ENCODE data around the gene GCN1.
"Not testable (repeated sequence)": the region's sequence is repeated elsewhere in the genome, so short reads cannot be mapped to it uniquely, and the experiment has no call there.

GCN1 gene

GRCh38 chr12:120204171-120204570 is 9.7 kb upstream of the GCN1 start:
- Histone ChIP-seq H3K4me3 (ENCODE audit: low read length) (no peak overlapping the region), H3K27me3 (ENCODE audit: control insufficient read depth, insufficient read depth, low read length) (no peaks in the 10 kb centered on the region), H3K9ac (ENCODE audit: low read length) (no peak overlapping the region), H3K36me3 (ENCODE audit: control insufficient read depth, insufficient read depth, low read length) (no peaks in the 10 kb centered on the region), H3K9me3 (ENCODE audit: control insufficient read depth, low read length) (no peaks in the 10 kb centered on the region), H3K4me1 (ENCODE audit: control insufficient read depth, insufficient read depth, low read length) (peaks cover 9% of the 10 kb centered on the region)

- Histone ChIP-seq H3K36me3 (ENCODE audit: control insufficient read depth, insufficient read depth, low read length) (peaks cover 5% of the 10 kb centered on the region), H3K4me1 (ENCODE audit: control insufficient read depth, insufficient read depth, low read length) (peaks cover 18% of the 10 kb centered on the region), H3K9ac (ENCODE audit: low read length) (peak overlapping the region; percentile 96), H3K9me3 (ENCODE audit: control insufficient read depth, low read length) (no peaks in the 10 kb centered on the region), H3K4me3 (ENCODE audit: low read length) (peak overlapping the region; percentile 92), H3K27me3 (ENCODE audit: control insufficient read depth, insufficient read depth, low read length) (no peaks in the 10 kb centered on the region)
These were observed 5.9 kb upstream of the GCN1 start for GRCh38 chr12:120200364-120200800.

DNA sequence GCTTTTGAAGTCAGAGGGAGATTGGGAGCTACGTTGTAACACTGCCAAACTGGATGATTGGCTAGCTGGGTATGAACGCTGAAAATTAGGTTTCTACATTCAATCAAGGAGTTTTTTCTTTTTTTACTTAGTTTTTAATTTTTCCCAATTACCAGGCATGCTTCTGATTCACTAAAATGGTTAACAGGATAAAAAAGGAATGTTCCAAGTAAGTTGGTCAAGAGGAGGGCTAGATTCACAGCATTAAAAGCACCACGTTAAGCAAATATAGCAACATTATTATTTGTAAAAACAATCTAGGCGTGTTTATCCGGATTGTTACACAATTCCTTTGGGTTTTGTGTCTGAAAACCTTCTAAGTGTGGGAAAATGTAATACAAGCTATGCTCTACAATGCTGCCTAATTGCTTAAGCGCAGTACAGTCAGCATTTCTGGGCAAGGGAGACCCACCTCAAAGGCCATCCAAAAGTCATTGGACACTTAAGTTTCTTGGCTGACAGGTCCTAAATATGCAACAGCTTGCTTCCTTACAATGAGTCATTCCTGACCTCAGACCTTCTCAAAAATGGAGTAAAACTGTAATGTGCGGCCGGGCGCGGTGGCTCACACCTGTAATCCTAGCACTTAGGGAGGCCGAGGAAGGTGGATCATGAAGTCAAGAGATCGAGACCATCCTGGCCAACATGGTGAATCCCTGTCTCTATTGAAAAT is 5.2 kb upstream of the GCN1 start:
- Histone ChIP-seq H3K4me1 (ENCODE audit: control insufficient read depth, insufficient read depth, low read length) (peaks cover 24% of the 10 kb centered on the region), H3K9me3 (ENCODE audit: control insufficient read depth, low read length) (no peaks in the 10 kb centered on the region), H3K27me3 (ENCODE audit: control insufficient read depth, insufficient read depth, low read length) (no peaks in the 10 kb centered on the region), H3K9ac (ENCODE audit: low read length) (peak overlapping the region; percentile 96), H3K36me3 (ENCODE audit: control insufficient read depth, insufficient read depth, low read length) (peaks cover 5% of the 10 kb centered on the region), H3K4me3 (ENCODE audit: low read length) (peak overlapping the region; percentile 92)

DNA sequence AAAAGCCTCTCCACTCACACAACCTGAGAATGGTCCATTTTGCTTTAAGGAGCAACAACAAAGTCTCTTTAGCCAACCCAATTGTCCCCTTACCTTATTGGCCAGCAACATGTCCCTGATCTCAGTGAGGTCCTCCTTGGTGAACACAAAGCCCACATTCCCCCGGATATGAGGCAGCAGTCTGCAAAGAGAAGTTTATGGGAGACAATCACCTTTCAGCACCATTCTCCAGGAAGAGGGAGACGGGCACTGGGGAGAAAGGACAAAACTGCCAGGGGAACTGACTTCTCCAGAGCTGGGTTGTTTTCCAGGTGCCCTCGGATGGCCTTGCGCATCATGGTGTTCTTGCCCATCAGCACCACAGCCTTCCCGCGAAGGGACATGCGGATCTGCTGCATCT is 4.5 kb upstream of the GCN1 start:
- H3K4me3 ChIP-seq (ENCODE audit: low read length), result no peak overlapping the region
- H3K27me3 ChIP-seq (ENCODE audit: control insufficient read depth, insufficient read depth, low read length), result no peaks in the 10 kb centered on the region
- peaks cover 5% of the 10 kb centered on the region for H3K36me3 ChIP-seq (ENCODE audit: control insufficient read depth, insufficient read depth, low read length)
- no peaks in the 10 kb centered on the region for H3K9me3 ChIP-seq (ENCODE audit: control insufficient read depth, low read length)
- no peak overlapping the region for H3K9ac ChIP-seq (ENCODE audit: low read length)
- H3K4me1 ChIP-seq (ENCODE audit: control insufficient read depth, insufficient read depth, low read length), result peaks cover 24% of the 10 kb centered on the region

DNA sequence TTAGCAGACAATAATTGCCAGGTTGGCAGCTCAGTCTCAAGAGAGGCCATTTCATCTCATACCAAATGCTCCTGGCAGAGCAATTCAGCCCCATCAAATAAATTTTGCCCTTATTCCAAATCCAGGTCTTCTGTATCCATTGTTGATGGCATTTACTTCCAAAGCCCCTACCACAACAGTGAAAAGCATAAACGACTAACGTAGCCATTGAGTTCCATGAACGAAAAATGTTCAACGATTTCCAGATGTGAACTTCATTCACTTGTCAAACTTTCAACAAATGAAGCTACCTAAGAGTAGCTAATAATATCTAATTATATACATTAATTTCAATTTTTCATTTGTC is 3.0 kb upstream of the GCN1 start:
- Histone ChIP-seq H3K9me3 (ENCODE audit: control insufficient read depth, low read length) (no peaks in the 10 kb centered on the region), H3K4me1 (ENCODE audit: control insufficient read depth, insufficient read depth, low read length) (peaks cover 31% of the 10 kb centered on the region), H3K9ac (ENCODE audit: low read length) (no peak overlapping the region), H3K4me3 (ENCODE audit: low read length) (no peak overlapping the region), H3K27me3 (ENCODE audit: control insufficient read depth, insufficient read depth, low read length) (no peaks in the 10 kb centered on the region), H3K36me3 (ENCODE audit: control insufficient read depth, insufficient read depth, low read length) (peaks cover 5% of the 10 kb centered on the region)

DNA sequence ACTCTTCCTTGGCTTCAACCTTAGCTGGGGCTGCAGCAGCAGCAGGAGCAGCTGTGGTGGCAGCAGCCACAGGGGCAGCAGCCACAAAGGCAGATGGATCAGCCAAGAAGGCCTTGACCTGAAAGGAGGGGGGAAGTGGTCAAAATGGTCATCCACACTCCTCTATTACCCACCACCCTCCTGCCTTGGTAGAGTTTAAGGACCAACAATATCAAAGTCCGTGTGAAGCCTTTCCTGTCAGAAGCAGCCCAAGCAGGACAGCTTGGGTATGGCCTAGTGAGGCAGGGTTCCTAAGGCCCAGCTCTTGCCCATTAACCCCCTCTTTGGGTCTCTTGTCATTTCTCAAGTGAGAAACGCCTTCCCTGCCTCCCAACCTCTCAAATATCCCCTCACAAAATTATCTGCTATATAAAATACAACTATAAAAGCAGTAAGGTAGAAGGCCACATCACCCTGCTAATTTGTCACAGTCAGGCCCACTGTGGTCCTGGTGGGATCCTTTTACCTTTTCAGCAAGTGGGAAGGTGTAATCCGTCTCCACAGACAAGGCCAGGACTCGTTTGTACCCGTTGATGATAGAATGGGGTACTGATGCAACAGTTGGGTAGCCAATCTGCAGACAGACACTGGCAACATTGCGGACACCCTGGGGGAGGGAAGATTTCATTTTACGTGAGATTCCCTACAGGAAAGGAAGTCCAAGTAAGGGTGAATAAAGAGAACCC is 2.5 kb upstream of the GCN1 start:
- H3K9me3 ChIP-seq (ENCODE audit: control insufficient read depth, low read length); H3K27me3 ChIP-seq (ENCODE audit: control insufficient read depth, insufficient read depth, low read length); H3K9ac ChIP-seq (ENCODE audit: low read length); H3K4me3 ChIP-seq (ENCODE audit: low read length); H3K36me3 ChIP-seq (ENCODE audit: control insufficient read depth, insufficient read depth, low read length): not testable (repeated sequence)
- H3K4me1 ChIP-seq (ENCODE audit: control insufficient read depth, insufficient read depth, low read length), result peaks cover 31% of the 10 kb centered on the region

GRCh38 chr12:120196363-120196762 is 1.8 kb upstream of the GCN1 start:
- H3K4me3 ChIP-seq (ENCODE audit: low read length), result no peak overlapping the region
- peaks cover 31% of the 10 kb centered on the region for H3K4me1 ChIP-seq (ENCODE audit: control insufficient read depth, insufficient read depth, low read length)
- no peaks in the 10 kb centered on the region for H3K27me3 ChIP-seq (ENCODE audit: control insufficient read depth, insufficient read depth, low read length)
- H3K9me3 ChIP-seq (ENCODE audit: control insufficient read depth, low read length), result no peaks in the 10 kb centered on the region
- no peak overlapping the region for H3K9ac ChIP-seq (ENCODE audit: low read length)
- H3K36me3 ChIP-seq (ENCODE audit: control insufficient read depth, insufficient read depth, low read length), result peaks cover 5% of the 10 kb centered on the region

DNA sequence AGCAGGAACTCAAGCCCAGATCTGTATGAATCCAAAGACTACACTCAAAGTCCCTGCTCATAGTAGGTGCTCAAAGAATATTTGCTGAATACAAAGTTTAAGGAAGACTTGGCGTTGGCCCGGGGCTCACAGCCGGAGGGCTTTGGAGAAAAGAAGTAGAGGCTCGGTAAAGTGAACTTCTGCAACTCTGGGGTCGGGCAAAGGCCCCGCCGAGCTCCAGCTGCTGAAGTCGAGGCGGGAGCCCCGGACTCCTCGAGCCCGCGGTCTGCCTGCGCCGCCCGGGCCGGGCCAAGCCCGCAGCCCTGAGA is 335 bp downstream of the GCN1 start:
- H3K36me3 ChIP-seq (ENCODE audit: control insufficient read depth, insufficient read depth, low read length), result peaks cover 5% of the 10 kb centered on the region

DNA sequence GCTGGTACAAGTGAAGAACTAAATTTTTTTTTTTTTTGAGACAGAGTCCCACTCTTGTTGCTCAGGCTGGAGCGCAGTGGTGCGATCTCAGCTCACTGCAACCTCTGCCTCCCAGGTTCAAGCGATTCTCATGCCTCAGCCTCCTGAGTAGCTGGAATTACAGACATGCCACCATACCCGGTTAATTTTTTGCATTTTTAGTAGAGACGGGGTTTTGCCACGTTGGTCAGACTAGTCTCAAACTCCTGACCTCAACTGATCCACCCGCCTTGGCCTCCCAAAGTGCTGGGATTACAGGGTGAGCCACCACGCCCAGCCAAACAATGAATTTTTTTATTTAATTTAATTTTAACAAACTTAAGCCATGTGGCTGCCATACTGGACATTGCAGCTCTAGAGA is 1.2 kb downstream of the GCN1 start:
- not testable (repeated sequence) for H3K36me3 ChIP-seq (ENCODE audit: control insufficient read depth, insufficient read depth, low read length); H3K27me3 ChIP-seq (ENCODE audit: control insufficient read depth, insufficient read depth, low read length); H3K9me3 ChIP-seq (ENCODE audit: control insufficient read depth, low read length)
- peak overlapping the region; percentile 81 for H3K4me3 ChIP-seq (ENCODE audit: low read length)
- peak overlapping the region; percentile 77 for H3K9ac ChIP-seq (ENCODE audit: low read length)
- H3K4me1 ChIP-seq (ENCODE audit: control insufficient read depth, insufficient read depth, low read length), result peaks cover 19% of the 10 kb centered on the region

More for the DNA sequence above, 335 bp downstream of the GCN1 start:
- Histone ChIP-seq H3K9ac (ENCODE audit: low read length) (peak overlapping the region; percentile 77), H3K4me3 (ENCODE audit: low read length) (peak overlapping the region; percentile 81), H3K4me1 (ENCODE audit: control insufficient read depth, insufficient read depth, low read length) (peaks cover 22% of the 10 kb centered on the region), H3K27me3 (ENCODE audit: control insufficient read depth, insufficient read depth, low read length) (no peaks in the 10 kb centered on the region), H3K9me3 (ENCODE audit: control insufficient read depth, low read length) (no peaks in the 10 kb centered on the region)

GRCh38 chr12:120190985-120191480 is 3.5 kb downstream of the GCN1 start:
- Histone ChIP-seq H3K9me3 (ENCODE audit: control insufficient read depth, low read length) (no peaks in the 10 kb centered on the region), H3K4me3 (ENCODE audit: low read length) (no peak overlapping the region), H3K4me1 (ENCODE audit: control insufficient read depth, insufficient read depth, low read length) (peaks cover 19% of the 10 kb centered on the region), H3K27me3 (ENCODE audit: control insufficient read depth, insufficient read depth, low read length) (no peaks in the 10 kb centered on the region), H3K36me3 (ENCODE audit: control insufficient read depth, insufficient read depth, low read length) (no peaks in the 10 kb centered on the region), H3K9ac (ENCODE audit: low read length) (no peak overlapping the region)

- H3K4me1 ChIP-seq (ENCODE audit: control insufficient read depth, insufficient read depth, low read length), result peaks cover 12% of the 10 kb centered on the region
- no peak overlapping the region for H3K4me3 ChIP-seq (ENCODE audit: low read length)
- H3K9ac ChIP-seq (ENCODE audit: low read length), result no peak overlapping the region
- no peaks in the 10 kb centered on the region for H3K27me3 ChIP-seq (ENCODE audit: control insufficient read depth, insufficient read depth, low read length)
- no peaks in the 10 kb centered on the region for H3K9me3 ChIP-seq (ENCODE audit: control insufficient read depth, low read length)
- H3K36me3 ChIP-seq (ENCODE audit: control insufficient read depth, insufficient read depth, low read length), result no peaks in the 10 kb centered on the region
These were observed 4.1 kb downstream of the GCN1 start for GRCh38 chr12:120190386-120190785.

DNA sequence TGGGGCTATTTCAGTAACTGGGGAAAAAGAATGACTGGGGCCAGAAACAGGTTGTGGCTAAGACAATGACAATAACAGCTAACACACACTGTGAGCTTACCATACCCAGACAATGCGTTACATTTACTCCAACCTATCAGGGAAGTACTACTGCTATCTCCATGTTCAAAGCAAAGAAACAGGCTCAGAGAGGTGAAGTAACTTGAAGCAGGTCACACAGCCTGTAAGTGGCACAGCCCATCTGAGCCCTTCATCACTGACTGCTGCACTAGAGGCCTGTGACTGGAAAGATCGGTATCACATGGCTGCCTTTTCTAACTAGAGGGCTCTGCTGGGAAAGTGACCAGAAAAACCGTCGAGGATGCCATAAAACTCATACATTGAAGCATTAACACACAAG is 7.9 kb downstream of the GCN1 start:
- H3K36me3 ChIP-seq (ENCODE audit: control insufficient read depth, insufficient read depth, low read length), result peaks cover 5% of the 10 kb centered on the region
- H3K9me3 ChIP-seq (ENCODE audit: control insufficient read depth, low read length), result no peaks in the 10 kb centered on the region
- H3K27me3 ChIP-seq (ENCODE audit: control insufficient read depth, insufficient read depth, low read length), result no peaks in the 10 kb centered on the region
- no peak overlapping the region for H3K4me3 ChIP-seq (ENCODE audit: low read length)
- no peak overlapping the region for H3K9ac ChIP-seq (ENCODE audit: low read length)
- no peaks in the 10 kb centered on the region for H3K4me1 ChIP-seq (ENCODE audit: control insufficient read depth, insufficient read depth, low read length)
